Left ventricle myocardium inferior (tissue), 1 donor: ENCODE results near the gene DDIT4. TPM values are rescaled to one million over a fixed set of nuclear protein-coding genes. Genes with fewer than 3 reads are reported as not detected.
"Not testable (repeated sequence)": the region's sequence is repeated elsewhere in the genome, so short reads cannot be mapped to it uniquely, and the experiment has no call there.

Experiments
- DNase-seq: peaks from one replicate; pipeline ENCODE4 v3.0.0-alpha.2; 2020
- H3K27ac ChIP-seq: fragments of 200-600 bp; replicated peaks from 2 replicates; pipeline ENCODE4 v1.8.0; 2021
- H3K27me3 ChIP-seq: fragments of 200-600 bp; 2 replicates; pipeline ENCODE4 v1.8.0; 2021; ENCODE audit warnings: low read depth
- H3K36me3 ChIP-seq: fragments of 200-600 bp; 2 replicates; pipeline ENCODE4 v1.8.0; 2021
- H3K4me1 ChIP-seq: fragments of 200-600 bp; 2 replicates; pipeline ENCODE4 v1.8.0; 2021
- H3K4me3 ChIP-seq: fragments of 200-600 bp; 2 replicates; pipeline ENCODE4 v1.8.0; 2021; ENCODE audit warnings: mild to moderate bottlenecking, moderate library complexity
- H3K9me3 ChIP-seq: fragments of 200-600 bp; replicated peaks from 2 replicates; pipeline ENCODE4 v1.8.0; 2021
- CTCF ChIP-seq: fragments of 200-600 bp; IDR thresholded peaks from 2 replicates; pipeline ENCODE4 v1.8.0; 2021; ENCODE audit warnings: antibody characterized with exemption, mild to moderate bottlenecking, borderline replicate concordance
- intact Hi-C: fragments of 100-400 bp; cut with micrococcal nuclease; formaldehyde crosslinking; loops from one replicate; pipeline ENCODE4 v1.11.0; 2022
- total RNA-seq: library from RNA; stranded (reverse); fragmentation: NEBNext Ultra II Directional; extraction: Animal tissue kit (Norgen Biotek cat#: 25700); gene quantifications from one replicate; pipeline ENCODE4 v1.2.1, GENCODE V29; 2021
- donor health status: DM: no; HTN: yes; CAD: no; lungs with severe emphysema.

The DDIT4 gene
- total RNA-seq, 1 donor from 2014 or later = 66.3 TPM

- Histone ChIP-seq H3K4me1 (peaks cover 22% of the 10 kb centered on the region), H3K27ac (peak overlapping the region; percentile 97), H3K9me3 (no peaks in the 10 kb centered on the region), H3K36me3 (no peaks in the 10 kb centered on the region), H3K4me3 (peak overlapping the region; percentile 79), H3K27me3 (no peaks in the 10 kb centered on the region)
- intact Hi-C loops = no loop called here
- TF ChIP-seq CTCF = no peak
- peak; percentile 84 for DNase-seq
Measured at GRCh38 chr10:72297281-72297804, 23.6 kb downstream of the DDIT4 start.

- intact Hi-C loops = no loop called here
Measured at GRCh38 chr10:72297805-72298591, 24.3 kb downstream of the DDIT4 start.

GRCh38 chr10:72298592-72299519 is 25.1 kb downstream of the DDIT4 start:
- Histone ChIP-seq H3K9me3 (no peaks in the 10 kb centered on the region), H3K27me3 (no peaks in the 10 kb centered on the region), H3K4me3 (peak overlapping the region; percentile 79), H3K36me3 (no peaks in the 10 kb centered on the region), H3K27ac (peak overlapping the region; percentile 97), H3K4me1 (peaks cover 22% of the 10 kb centered on the region)
- no peak for TF ChIP-seq CTCF
- no peak for DNase-seq
- intact Hi-C loops = no loop called here

More at GRCh38 chr10:72297805-72298591, 24.3 kb downstream of the DDIT4 start:
- Histone ChIP-seq H3K4me3 (peak overlapping the region; percentile 79), H3K4me1 (peaks cover 22% of the 10 kb centered on the region), H3K9me3 (no peaks in the 10 kb centered on the region), H3K36me3 (no peaks in the 10 kb centered on the region), H3K27me3 (no peaks in the 10 kb centered on the region), H3K27ac (peak overlapping the region; percentile 97)
- DNase-seq = peak; percentile 98
- no peak for TF ChIP-seq CTCF

GRCh38 chr10:72303424-72304128 is 29.9 kb downstream of the DDIT4 start:
- DNase-seq = no peak
- H3K36me3 ChIP-seq = no peaks in the 10 kb centered on the region
- no peaks in the 10 kb centered on the region for H3K9me3 ChIP-seq
- no peaks in the 10 kb centered on the region for H3K27me3 ChIP-seq
- TF ChIP-seq CTCF = no peak
- no peak overlapping the region for H3K4me3 ChIP-seq
- H3K27ac ChIP-seq = no peak overlapping the region
- intact Hi-C loops = no loop called here
- peaks cover 37% of the 10 kb centered on the region for H3K4me1 ChIP-seq

- Histone ChIP-seq H3K36me3 (no peaks in the 10 kb centered on the region), H3K27me3 (no peaks in the 10 kb centered on the region), H3K9me3 (no peaks in the 10 kb centered on the region), H3K4me3 (no peak overlapping the region), H3K27ac (peak overlapping the region; percentile 56), H3K4me1 (peaks cover 62% of the 10 kb centered on the region)
- intact Hi-C loops = no loop called here
- no peak for DNase-seq
- TF ChIP-seq CTCF = no peak
Measured at GRCh38 chr10:72306215-72306760, 32.6 kb downstream of the DDIT4 start.

GRCh38 chr10:72307711-72308110 is 34.0 kb downstream of the DDIT4 start:
- intact Hi-C loops, H3K36me3 ChIP-seq, H3K4me3 ChIP-seq, H3K9me3 ChIP-seq, H3K27me3 ChIP-seq, DNase-seq: not testable (repeated sequence)
- H3K27ac ChIP-seq = peak overlapping the region; percentile 80
- H3K4me1 ChIP-seq = peaks cover 64% of the 10 kb centered on the region
